GM19043 (cell line): ENCODE measurements around the gene CDK11A.
"Not testable (repeated sequence)": the region's sequence is repeated elsewhere in the genome, so short reads cannot be mapped to it uniquely, and the experiment has no call there.

Experiments
- ATAC-seq: cut with Tn5 transposase; IDR thresholded peaks from one replicate; pipeline ENCODE4 v1.9.1; 2021; ENCODE audit warnings: low read depth; ENCODE audit not compliant: unreplicated experiment

Gene CDK11A

GRCh38 chr1:1755426-1755825 lies 31.3 kb upstream of the CDK11A start:
- ATAC-seq = no peak

- ATAC-seq = no peak
Observed at GRCh38 chr1:1754051-1754815, 30.1 kb upstream of the CDK11A start.

GRCh38 chr1:1753607-1754005 lies 29.4 kb upstream of the CDK11A start:
- ATAC-seq = no peak

DNA sequence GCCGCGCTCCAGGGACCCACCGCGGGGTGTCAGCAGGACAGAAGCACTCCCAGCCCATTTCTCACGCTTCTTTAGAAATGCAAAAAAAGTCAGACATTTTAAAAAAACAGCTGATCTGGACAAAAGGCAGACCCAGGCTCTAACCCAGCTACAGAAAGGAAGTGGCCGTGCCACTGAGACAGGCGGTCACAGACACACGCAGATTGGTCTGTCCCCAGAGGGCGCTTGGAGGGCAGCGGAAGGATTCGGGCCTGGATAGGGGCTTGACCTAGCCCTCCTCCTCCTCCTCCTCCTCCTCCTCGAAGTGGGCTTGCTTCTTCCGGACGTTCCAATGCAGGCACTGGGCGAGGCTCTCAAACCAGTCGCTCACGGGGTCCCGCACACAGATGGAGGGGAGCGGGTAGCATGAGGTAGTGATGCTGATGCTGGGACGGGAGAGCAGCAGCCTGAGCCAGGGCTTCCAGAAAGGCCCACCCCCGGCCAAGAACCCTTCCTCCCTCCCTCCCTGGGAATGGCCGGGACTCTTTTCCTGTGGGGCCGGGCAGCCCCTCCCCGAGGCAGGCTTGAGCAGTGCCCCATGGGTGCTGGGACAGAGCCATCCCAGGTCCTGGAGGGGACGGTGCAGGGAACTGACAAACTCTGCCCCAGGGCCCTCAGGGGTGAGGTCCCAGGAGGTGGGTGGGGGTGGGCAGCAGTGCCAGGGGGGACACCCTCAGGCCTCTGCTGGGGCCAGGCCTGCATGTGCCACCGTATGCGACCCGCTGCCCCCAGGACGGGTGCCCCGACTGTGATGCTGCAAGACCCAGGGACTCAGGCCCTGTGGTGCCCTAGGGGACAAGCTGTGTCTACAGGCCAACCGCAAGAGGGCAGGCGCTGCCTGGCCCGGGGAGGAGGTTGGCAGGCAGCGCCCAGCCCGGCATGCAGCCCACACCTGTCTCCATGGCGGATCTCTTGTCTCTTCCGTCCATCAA lies 28.8 kb upstream of the CDK11A start:
- ATAC-seq = no peak

GRCh38 chr1:1752190-1752589 lies 28.0 kb upstream of the CDK11A start:
- no peak for ATAC-seq

GRCh38 chr1:1749941-1750340 lies 25.8 kb upstream of the CDK11A start:
- ATAC-seq = not testable (repeated sequence)

DNA sequence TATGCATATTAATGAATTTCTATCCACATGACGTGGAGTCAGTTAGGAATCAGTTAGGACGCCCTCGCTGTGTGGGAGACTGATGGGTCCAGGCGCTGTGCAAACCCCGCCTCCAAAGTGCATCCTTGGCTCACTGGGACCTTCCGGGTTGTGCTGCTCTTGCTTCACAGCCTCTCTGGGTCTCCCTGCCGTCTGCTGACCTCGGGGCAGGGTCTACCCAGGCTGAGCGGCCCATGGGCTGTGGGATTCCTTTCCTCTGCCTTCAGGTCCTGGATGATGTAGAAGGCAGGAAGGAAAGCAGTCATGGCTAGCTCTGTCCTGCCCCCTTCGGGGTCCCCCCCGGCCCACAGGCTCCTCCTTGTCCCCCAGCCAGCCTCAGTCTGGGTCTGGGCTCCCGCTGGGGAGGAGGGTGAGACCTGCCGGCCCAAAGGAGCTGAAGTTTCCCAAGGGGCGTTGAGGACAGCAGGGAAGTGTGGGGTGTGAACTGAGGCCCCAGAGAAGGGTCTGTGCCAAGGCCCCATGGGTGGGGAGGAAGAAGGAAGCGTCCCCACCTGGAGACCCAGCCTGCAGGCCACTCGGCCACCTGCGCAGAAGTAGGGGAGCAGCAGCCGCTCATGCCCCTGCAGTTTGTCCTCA lies 24.6 kb upstream of the CDK11A start:
- ATAC-seq = no peak

- ATAC-seq = peak; percentile 73
Observed at GRCh38 chr1:1746566-1746909, 22.4 kb upstream of the CDK11A start.

DNA sequence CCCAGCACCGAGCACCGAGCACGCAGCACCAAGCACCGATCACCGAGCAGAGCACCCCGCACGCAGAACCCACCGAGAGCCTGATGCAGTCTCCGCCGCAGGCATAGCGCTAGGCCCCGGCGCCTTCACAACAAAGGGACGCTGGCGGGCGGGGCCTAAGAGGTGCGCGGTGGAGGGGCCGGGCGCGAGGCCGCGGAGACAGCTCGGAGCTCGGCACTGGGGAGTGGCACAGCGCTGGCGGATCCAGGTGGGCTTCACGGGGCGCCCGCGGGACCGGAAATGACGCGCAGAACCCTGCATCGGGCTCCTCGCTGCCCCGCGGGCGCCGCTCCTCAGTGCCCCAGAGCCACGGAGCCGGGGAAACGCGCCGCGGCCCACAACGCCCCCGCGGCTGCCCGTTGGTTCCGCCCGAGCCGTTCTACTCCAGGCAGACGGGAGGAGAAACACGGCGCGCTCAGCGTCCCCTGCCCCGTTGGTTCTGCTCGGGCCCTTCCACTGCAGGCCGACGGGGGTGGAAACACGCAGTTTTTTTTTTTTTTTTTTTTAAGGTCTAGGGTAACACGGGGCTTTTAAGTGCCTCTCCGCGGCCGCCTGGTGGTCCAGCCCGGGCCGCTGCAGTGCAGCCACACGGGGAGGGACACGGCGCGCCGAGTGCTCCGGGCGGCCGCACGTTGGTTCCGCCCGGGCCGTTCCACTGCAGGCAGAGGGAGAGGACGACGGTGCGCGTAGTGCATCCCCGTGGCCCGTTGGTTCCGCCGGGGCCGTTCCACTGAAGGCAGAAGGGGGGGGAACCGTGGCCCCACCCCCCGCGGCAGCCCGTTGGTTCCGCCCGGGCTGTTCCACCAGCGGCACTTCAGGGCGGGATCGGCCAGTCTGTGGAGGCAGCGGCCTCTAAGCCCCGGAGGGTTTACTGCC lies 21.8 kb upstream of the CDK11A start:
- peak; percentile 57 for ATAC-seq

GRCh38 chr1:1742529-1742928 lies 18.4 kb upstream of the CDK11A start:
- ATAC-seq = not testable (repeated sequence)

DNA sequence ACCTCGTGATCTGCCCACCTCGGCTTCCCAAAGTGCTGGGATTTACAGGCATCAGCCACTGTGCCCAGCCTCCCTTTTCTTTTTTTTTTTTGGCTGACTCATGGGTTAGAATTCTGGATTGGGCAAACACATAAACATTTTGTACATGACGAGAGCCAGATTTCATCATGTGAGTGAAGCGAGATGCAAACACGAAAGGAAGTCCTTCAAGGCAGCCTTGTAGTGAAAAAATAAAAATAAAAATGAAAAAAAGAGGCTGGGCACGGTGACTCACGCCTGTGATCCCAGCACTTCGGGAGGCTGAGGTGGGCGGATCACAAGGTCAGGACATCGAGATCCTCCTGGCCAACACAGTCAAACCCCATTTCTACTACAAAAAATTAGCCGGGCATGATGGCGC lies 16.9 kb upstream of the CDK11A start:
- ATAC-seq = not testable (repeated sequence)

DNA sequence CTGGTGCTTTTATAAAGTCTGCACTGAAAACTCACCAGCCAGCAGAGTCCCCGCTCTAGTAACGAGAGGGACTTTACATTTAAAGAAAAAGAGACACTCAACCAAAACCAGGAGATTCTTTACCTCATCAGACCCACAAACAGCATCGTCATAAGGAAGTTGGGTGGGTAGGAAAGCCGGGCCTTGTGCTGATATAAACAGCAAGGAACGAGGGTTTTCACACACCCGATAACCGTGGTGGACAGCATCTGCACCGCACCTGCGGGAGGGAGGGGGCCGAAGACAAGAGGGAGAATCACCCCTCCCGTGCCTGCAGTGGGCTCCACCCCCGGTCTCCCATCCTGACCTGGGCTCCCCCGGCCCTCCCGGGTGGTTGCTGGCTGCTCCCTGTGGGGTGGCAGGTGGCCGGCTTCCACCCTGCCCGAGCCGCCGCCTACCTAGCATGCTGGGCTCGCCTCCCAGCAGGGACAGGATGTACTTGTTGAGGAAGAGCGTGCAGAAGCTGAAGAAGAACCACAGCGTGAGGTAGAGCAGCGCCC lies 14.7 kb upstream of the CDK11A start:
- not testable (repeated sequence) for ATAC-seq

- not testable (repeated sequence) for ATAC-seq
Observed at GRCh38 chr1:1737675-1738590, 13.8 kb upstream of the CDK11A start.

DNA sequence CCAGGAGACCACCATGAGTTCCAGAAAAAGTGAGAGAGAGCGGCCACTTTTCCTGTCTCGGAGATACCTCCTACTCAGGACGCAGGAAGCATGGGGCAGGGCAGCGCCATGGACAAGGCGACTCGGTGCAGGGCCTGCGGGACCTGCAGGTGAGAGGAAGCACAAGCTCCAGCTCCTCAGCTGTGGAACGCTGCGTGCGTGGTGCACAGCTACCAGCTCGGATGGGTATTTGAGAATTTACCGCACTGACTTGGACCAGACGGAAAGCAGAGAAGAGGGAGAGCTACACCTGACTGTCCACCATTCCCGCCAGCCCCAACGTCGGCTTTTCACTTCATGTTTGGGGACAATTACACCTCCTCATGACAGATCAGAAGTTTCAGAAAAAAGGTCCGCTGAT lies 8.2 kb upstream of the CDK11A start:
- no peak for ATAC-seq

DNA sequence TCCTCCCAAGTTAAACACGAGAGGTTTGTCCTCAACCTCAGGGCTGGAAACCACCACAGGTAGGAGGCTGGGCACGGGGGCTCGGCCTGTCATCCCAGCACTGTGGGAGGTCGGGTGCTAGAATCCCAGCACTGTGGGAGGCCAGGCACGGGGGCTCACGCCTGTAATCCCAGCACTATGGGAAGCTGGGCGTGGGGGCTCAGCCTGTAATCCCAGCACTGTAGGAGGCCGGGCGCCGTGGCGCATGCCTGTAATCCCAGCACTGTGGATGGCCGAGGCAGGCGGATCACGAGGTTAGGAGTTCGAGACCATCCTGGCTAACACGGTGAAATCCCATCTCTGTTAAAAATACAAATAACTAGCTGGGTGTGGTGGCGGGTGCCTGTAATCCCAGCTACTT lies 6.7 kb upstream of the CDK11A start:
- no peak for ATAC-seq

DNA sequence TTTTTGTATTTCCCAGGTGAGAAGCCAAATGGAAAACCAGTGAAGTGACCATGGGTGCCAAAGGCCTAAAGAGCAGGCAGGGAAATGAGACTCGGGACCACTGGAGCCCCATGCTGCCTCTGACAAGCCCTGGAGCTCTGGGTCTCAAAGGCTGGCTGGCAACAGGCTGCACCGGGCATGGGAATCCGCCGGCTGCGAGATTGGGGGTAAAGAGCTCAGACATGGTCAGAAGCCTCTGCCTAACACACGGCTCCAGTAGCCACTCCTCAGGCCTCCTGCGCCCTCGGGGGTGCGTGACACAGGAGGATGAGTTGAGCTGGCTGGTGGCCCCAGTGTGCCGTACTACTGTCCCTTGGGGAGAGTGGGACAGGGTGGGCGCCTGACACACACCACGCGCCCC lies 6.1 kb upstream of the CDK11A start:
- not testable (repeated sequence) for ATAC-seq

DNA sequence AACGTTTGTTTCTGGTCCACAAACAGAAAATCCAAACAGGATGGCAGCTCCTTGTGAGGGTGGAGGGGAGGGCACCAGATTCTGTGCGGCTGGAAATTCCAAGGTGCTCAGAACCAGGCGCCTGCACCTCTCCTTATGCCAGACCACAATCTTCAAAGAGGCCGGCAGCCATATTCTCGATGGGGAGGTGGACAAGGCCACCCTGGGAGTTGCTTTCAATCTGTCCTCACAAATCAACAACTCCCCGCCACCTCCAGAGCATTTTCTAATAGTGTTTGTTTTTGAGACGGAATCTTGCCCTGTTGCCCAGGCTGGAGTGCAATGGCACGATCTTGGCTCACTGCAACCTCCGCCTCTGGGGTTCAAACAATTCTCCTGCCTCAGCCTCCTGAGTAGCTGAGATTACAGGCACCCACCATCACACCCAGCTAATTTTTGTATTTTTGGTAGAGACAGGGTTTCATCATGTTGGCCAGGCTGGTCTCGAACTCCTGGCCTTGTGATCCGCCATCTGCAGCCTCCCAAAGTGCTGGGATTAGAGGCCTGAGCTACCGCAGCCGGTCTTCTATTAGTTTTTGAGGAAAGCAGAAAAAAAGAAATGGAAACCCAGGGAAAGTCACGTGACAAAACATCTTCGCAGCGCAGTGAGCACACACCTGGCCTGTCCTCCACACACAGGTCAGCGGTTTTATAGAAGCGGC lies 5.1 kb upstream of the CDK11A start:
- ATAC-seq = not testable (repeated sequence)

- ATAC-seq = not testable (repeated sequence)
Observed at GRCh38 chr1:1728308-1729005, 4.3 kb upstream of the CDK11A start.
